Kidney glomerular epithelial cell (primary cell): ENCODE measurements around the gene FKBP5.
"Not testable (repeated sequence)": the region's sequence is repeated elsewhere in the genome, so short reads cannot be mapped to it uniquely, and the experiment has no call there.

Source experiments
- DNase-seq: peaks from one replicate; lab custom pipeline; 2025; lab: John Stamatoyannopoulos, UW

Gene FKBP5

GRCh38 chr6:35609588-35609987 is 79.1 kb downstream of the FKBP5 start:
- no peak for DNase-seq

GRCh38 chr6:35607517-35608233 is 81.0 kb downstream of the FKBP5 start:
- DNase-seq, result no peak

GRCh38 chr6:35605600-35605999 is 83.1 kb downstream of the FKBP5 start:
- no peak for DNase-seq

- peak; percentile 22 for DNase-seq
Measured at GRCh38 chr6:35603326-35604202, 85.2 kb downstream of the FKBP5 start.

- DNase-seq, result peak; percentile 36
Measured at GRCh38 chr6:35602133-35602946, 86.4 kb downstream of the FKBP5 start.

- DNase-seq, result peak; percentile 66
Measured at GRCh38 chr6:35601331-35602132, 87.2 kb downstream of the FKBP5 start.

GRCh38 chr6:35600659-35601125 is 88.0 kb downstream of the FKBP5 start:
- DNase-seq, result no peak

GRCh38 chr6:35599761-35600658 is 88.7 kb downstream of the FKBP5 start:
- no peak for DNase-seq

GRCh38 chr6:35598621-35599020 is 90.1 kb downstream of the FKBP5 start:
- DNase-seq, result not testable (repeated sequence)

GRCh38 chr6:35596448-35597442 is 92.0 kb downstream of the FKBP5 start:
- peak; percentile 89 for DNase-seq

- DNase-seq, result no peak
Measured at GRCh38 chr6:35594503-35595186, 94.1 kb downstream of the FKBP5 start.

- no peak for DNase-seq
Measured at GRCh38 chr6:35592178-35592577, 96.5 kb downstream of the FKBP5 start.

GRCh38 chr6:35590622-35591066 is 98.1 kb downstream of the FKBP5 start:
- no peak for DNase-seq

- no peak for DNase-seq
Measured at GRCh38 chr6:35589904-35590303, 98.8 kb downstream of the FKBP5 start.

- DNase-seq, result no peak
Measured at GRCh38 chr6:35589201-35589739, 99.4 kb downstream of the FKBP5 start.

- no peak for DNase-seq
Measured at GRCh38 chr6:35587167-35587566, 101.5 kb downstream of the FKBP5 start.

GRCh38 chr6:35586542-35586941 is 102.2 kb downstream of the FKBP5 start:
- no peak for DNase-seq

- no peak for DNase-seq
Measured at GRCh38 chr6:35585658-35586057, 103.1 kb downstream of the FKBP5 start.
